GM18502 (cell line): Measurements from ENCODE around the gene GBA2.
A peak's percentile ranks its signal among the peaks of the same experiment; 100 is the strongest.

ENCODE experiments used
- ATAC-seq: cut with Tn5 transposase; IDR thresholded peaks from one replicate; pipeline ENCODE4 v1.9.1; 2021; ENCODE audit warnings: mild to moderate bottlenecking; ENCODE audit not compliant: unreplicated experiment, poor library complexity

Gene GBA2

GRCh38 chr9:35767458-35767857 lies 18.4 kb upstream of the GBA2 start:
- ATAC-seq = no peak

- ATAC-seq = no peak
Observed at GRCh38 chr9:35766997-35767396, 18.0 kb upstream of the GBA2 start.

GRCh38 chr9:35763803-35764202 lies 14.8 kb upstream of the GBA2 start:
- no peak for ATAC-seq

GRCh38 chr9:35763181-35763580 lies 14.2 kb upstream of the GBA2 start:
- no peak for ATAC-seq

GRCh38 chr9:35760651-35761050 lies 11.6 kb upstream of the GBA2 start:
- no peak for ATAC-seq

- ATAC-seq = no peak
Observed at GRCh38 chr9:35759795-35760194, 10.8 kb upstream of the GBA2 start.

- no peak for ATAC-seq
Observed at GRCh38 chr9:35758475-35759050, 9.5 kb upstream of the GBA2 start.

- ATAC-seq = no peak
Observed at GRCh38 chr9:35757892-35758275, 8.9 kb upstream of the GBA2 start.

- ATAC-seq = peak; percentile 55
Observed at GRCh38 chr9:35757226-35757891, 8.3 kb upstream of the GBA2 start.

- ATAC-seq = peak; percentile 63
Observed at GRCh38 chr9:35756275-35757225, 7.5 kb upstream of the GBA2 start.

GRCh38 chr9:35755071-35755470 lies 6.0 kb upstream of the GBA2 start:
- no peak for ATAC-seq

- no peak for ATAC-seq
Observed at GRCh38 chr9:35754264-35754663, 5.2 kb upstream of the GBA2 start, which contains the start of gene MSMP. Gene MSMP, minus strand, starts transcription at chr9:35754276. Its CDS starts 147 bp downstream, at chr9:35754129.

GRCh38 chr9:35753466-35753865 lies 4.4 kb upstream of the GBA2 start:
- no peak for ATAC-seq

GRCh38 chr9:35750256-35750531 lies 1.2 kb upstream of the GBA2 start:
- no peak for ATAC-seq

GRCh38 chr9:35749515-35750255 lies 657 bp upstream of the GBA2 start:
- peak; percentile 27 for ATAC-seq

- no peak for ATAC-seq
Observed at GRCh38 chr9:35748242-35748857, 678 bp downstream of the GBA2 start.

- no peak for ATAC-seq
Observed at GRCh38 chr9:35746583-35746982, 2.4 kb downstream of the GBA2 start.

GRCh38 chr9:35745569-35745968 lies 3.5 kb downstream of the GBA2 start:
- no peak for ATAC-seq

GRCh38 chr9:35743880-35744518 lies 5.0 kb downstream of the GBA2 start:
- no peak for ATAC-seq

- no peak for ATAC-seq
Observed at GRCh38 chr9:35743452-35743851, 5.6 kb downstream of the GBA2 start.
